Central memory CD4-positive, alpha-beta T cell (primary cell): ENCODE data around the gene ZNF853.

Experiments
- DNase-seq: peaks from one replicate; pipeline ENCODE4 v3.0.0; 2022

ZNF853 gene

GRCh38 chr7:6636741-6637543 is 21.5 kb downstream of the ZNF853 start, which contains the start of gene ZNF316:
TSS of gene ZNF316 (plus strand) at chr7:6637318. CDS start at chr7:6642410, 5,092 bp downstream.
- peak; percentile 45 for DNase-seq

GRCh38 chr7:6637544-6638229 is 22.3 kb downstream of the ZNF853 start:
- peak; percentile 37 for DNase-seq

- DNase-seq, result no peak
Observed at GRCh38 chr7:6639032-6639431, 23.6 kb downstream of the ZNF853 start.

- no peak for DNase-seq
Observed at GRCh38 chr7:6639627-6640026, 24.2 kb downstream of the ZNF853 start.

- no peak for DNase-seq
Observed at GRCh38 chr7:6640246-6640721, 24.9 kb downstream of the ZNF853 start.

GRCh38 chr7:6641305-6642035 is 26.1 kb downstream of the ZNF853 start:
- DNase-seq, result no peak

GRCh38 chr7:6642239-6642839 is 26.9 kb downstream of the ZNF853 start:
- DNase-seq, result no peak

GRCh38 chr7:6642861-6643640 is 27.6 kb downstream of the ZNF853 start:
- no peak for DNase-seq

- DNase-seq, result no peak
Observed at GRCh38 chr7:6643915-6644625, 28.7 kb downstream of the ZNF853 start.

GRCh38 chr7:6644728-6645127 is 29.3 kb downstream of the ZNF853 start:
- no peak for DNase-seq

GRCh38 chr7:6646465-6646864 is 31.1 kb downstream of the ZNF853 start:
- DNase-seq, result no peak

GRCh38 chr7:6647080-6647479 is 31.7 kb downstream of the ZNF853 start:
- no peak for DNase-seq

GRCh38 chr7:6647541-6647940 is 32.1 kb downstream of the ZNF853 start:
- no peak for DNase-seq

- DNase-seq, result no peak
Observed at GRCh38 chr7:6648066-6648814, 32.8 kb downstream of the ZNF853 start.

- no peak for DNase-seq
Observed at GRCh38 chr7:6648815-6649104, 33.4 kb downstream of the ZNF853 start.

GRCh38 chr7:6649241-6649961 is 34.0 kb downstream of the ZNF853 start:
- no peak for DNase-seq

GRCh38 chr7:6650086-6650485 is 34.7 kb downstream of the ZNF853 start:
- DNase-seq, result no peak

GRCh38 chr7:6650521-6651011 is 35.2 kb downstream of the ZNF853 start:
- DNase-seq, result no peak

GRCh38 chr7:6651851-6652445 is 36.5 kb downstream of the ZNF853 start:
- no peak for DNase-seq
